ENCODE data around the gene CACNB3.
"Not testable (repeated sequence)": the region's sequence is repeated elsewhere in the genome, so short reads cannot be mapped to it uniquely, and the experiment has no call there.

CACNB3 gene

DNA sequence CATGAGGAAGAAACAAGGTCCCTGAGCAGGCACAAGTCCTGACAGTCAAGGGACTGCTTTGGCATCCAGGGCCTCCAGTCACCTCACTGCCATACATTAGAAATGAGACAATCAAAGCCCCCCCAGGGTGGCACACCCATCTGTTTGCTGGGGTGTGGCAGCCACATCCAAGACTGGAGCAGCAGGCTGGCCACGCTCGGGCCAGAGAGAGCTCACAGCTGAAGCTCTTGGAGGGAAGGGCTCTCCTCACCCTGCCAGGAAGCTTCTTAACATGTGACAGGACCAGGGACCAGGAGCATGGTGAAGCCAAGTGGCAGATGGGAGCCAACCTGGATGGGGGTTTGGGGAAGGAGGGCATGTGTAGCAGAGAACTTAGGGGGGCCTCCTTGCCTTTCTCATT lies 10.0 kb downstream of the CACNB3 start:
- no peak for TF ChIP-seq CTCF (IDR thresholded peaks at IDR 0.05; ENCODE audit: extremely low read depth, missing control alignments)
- no peak for DNase-seq (ENCODE audit: low spot score)

DNA sequence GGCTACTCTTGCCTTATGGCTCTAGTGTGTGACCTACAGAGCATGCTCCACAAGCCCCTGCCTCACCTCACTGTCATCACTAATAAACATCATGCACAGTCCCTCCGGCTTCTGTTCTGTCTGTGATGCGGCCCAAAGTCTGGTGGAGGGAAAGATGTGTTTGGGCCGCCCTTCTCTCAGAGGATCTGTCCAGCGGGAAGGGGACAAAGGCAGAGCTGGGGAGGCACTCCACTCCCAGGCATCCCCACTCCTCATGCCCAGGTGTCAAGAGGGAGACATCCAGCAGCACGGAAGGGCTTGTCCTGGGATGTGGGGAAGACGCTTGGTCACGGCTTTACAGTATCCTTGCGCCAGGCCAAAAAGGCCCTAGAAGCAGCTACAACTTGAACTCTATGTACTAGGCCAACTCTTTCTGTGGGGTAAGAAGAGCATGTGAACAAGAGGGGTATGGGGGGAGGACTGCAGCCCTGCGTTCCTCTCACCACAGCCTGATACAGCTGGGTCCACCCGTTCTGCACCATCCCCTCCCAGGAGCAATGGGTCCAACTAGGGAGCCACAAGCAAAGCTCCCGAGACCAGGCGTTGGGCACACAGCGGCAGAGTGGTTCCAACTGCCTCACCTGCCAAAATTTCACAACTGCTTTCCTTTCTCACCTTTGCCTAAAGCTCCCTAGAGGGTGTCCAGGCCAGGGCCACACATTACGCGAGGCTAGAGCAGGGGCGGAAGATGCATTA lies 10.7 kb downstream of the CACNB3 start:
- no peak for TF ChIP-seq CTCF (IDR thresholded peaks at IDR 0.05; ENCODE audit: extremely low read depth, missing control alignments)
- no peak for DNase-seq (ENCODE audit: low spot score)

- DNase-seq (ENCODE audit: low spot score): no peak
- TF ChIP-seq CTCF (IDR thresholded peaks at IDR 0.05; ENCODE audit: extremely low read depth, missing control alignments): no peak
Measured at GRCh38 chr12:48831257-48831656, 13.0 kb downstream of the CACNB3 start.

- TF ChIP-seq CTCF (IDR thresholded peaks at IDR 0.05; ENCODE audit: extremely low read depth, missing control alignments): no peak
- DNase-seq (ENCODE audit: low spot score): no peak
Measured at GRCh38 chr12:48832321-48833060, 14.2 kb downstream of the CACNB3 start.

GRCh38 chr12:48838048-48838447 lies 19.8 kb downstream of the CACNB3 start:
- TF ChIP-seq CTCF (IDR thresholded peaks at IDR 0.05; ENCODE audit: extremely low read depth, missing control alignments): no peak
- no peak for DNase-seq (ENCODE audit: low spot score)

DNA sequence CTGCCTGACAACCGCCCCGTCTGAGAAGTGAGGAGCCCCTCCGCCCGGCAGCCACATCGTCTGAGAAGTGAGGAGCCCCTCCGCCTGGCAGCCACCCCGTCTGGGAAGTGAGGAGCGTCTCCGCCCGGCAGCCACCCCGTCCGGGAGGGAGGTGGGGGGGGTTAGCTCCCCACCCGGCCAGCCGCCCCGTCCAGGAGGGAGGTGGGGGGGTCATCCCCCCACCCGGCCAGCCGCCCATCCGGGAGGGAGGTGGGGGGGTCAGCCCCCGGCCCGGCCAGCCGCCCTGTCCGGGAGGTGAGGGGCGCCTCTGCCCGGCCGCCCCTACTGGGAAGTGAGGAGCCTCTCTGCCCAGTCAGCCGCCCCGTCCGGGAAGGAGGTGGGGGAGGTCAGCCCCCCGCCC lies 23.7 kb downstream of the CACNB3 start:
- not testable (repeated sequence) for DNase-seq (ENCODE audit: low spot score)

- DNase-seq (ENCODE audit: low spot score): peak; percentile 95
- TF ChIP-seq CTCF (IDR thresholded peaks at IDR 0.05; ENCODE audit: extremely low read depth, missing control alignments): no peak
Measured at GRCh38 chr12:48851883-48852733, 33.8 kb downstream of the CACNB3 start, which contains the start of gene DDX23. TSS of gene DDX23 (minus strand) at chr12:48852163. CDS start at chr12:48845782, 6,381 bp downstream.
